SK-N-SH (cell line): ENCODE data around the gene B4GALT1. TPM values are rescaled to one million over a fixed set of nuclear protein-coding genes. Genes with fewer than 3 reads are reported as not detected.

ENCODE experiments used
- CTCF ChIA-PET: fragments of 300-600, 350-600 bp; formaldehyde crosslinking; extraction: SDS; loops from one replicate; lab custom pipeline; 2021; lab: Yijun Ruan, JAX
- POLR2A ChIA-PET: fragments of 350-600 bp; sonication (Branson Sonifier 250); formaldehyde crosslinking; extraction: SDS; loops from one replicate; lab custom pipeline; 2020; ENCODE audit warnings: antibody characterized with exemption, inconsistent platforms; lab: Yijun Ruan, JAX
- DNase-seq: peaks from one replicate; pipeline ENCODE4 v3.0.0; 2012
- H2AFZ ChIP-seq: fragments of 200-600 bp; sonication (generic); 2 replicates; pipeline ENCODE4 v1.8.1; 2016; ENCODE audit warnings: antibody characterized with exemption, mild to moderate bottlenecking, low read depth
- H3F3A ChIP-seq: fragments of 200-600 bp; sonication (generic); replicated peaks from 2 replicates; pipeline ENCODE3; 2016; ENCODE audit warnings: antibody characterized with exemption, mild to moderate bottlenecking; ENCODE audit not compliant: insufficient read depth
- H3K27ac ChIP-seq, 2 experiments: fragments of 200-500 bp in 1 of 2; fragments of 200-600 bp in 1 of 2; sonication (Bioruptor generic) in 1 of 2; sonication (generic), shearing (Covaris generic) in 1 of 2; 2 replicates each; pipeline versions ENCODE4 v1.5.1 to v1.6.1; 2014 to 2016; ENCODE audit warnings: low read depth in 2 of 2, inconsistent platforms in 1 of 2, low read length in 1 of 2, mild to moderate bottlenecking in 1 of 2, mixed read lengths in 1 of 2
- H3K27me3 ChIP-seq: fragments of 200-600 bp; sonication (generic), shearing (Covaris generic); 2 replicates; pipeline ENCODE4 v1.6.1; 2016; ENCODE audit warnings: mixed run types; ENCODE audit not compliant: insufficient read depth
- H3K36me3 ChIP-seq, 2 experiments: fragments of 200-500 bp in 1 of 2; fragments of 200-600 bp in 1 of 2; sonication (Bioruptor generic) in 1 of 2; sonication (generic) in 1 of 2; replicated peaks in 1 of 2; 2 replicates each; pipeline versions ENCODE3 to v1.5.1; 2014 to 2016; ENCODE audit warnings: low read length in 1 of 2, mild to moderate bottlenecking in 1 of 2; ENCODE audit not compliant: insufficient read depth in 2 of 2, control insufficient read depth in 1 of 2
- H3K4me1 ChIP-seq, 2 experiments: fragments of 200-500 bp in 1 of 2; fragments of 200-600 bp in 1 of 2; sonication (Bioruptor generic) in 1 of 2; sonication (generic), shearing (Covaris generic) in 1 of 2; 2 replicates each; pipeline versions ENCODE4 v1.5.1 to v1.6.1; 2014 to 2016; ENCODE audit warnings: low read depth in 1 of 2, low read length in 1 of 2, mixed run types in 1 of 2; ENCODE audit not compliant: insufficient read depth in 2 of 2, control insufficient read depth in 1 of 2
- H3K4me2 ChIP-seq: fragments of 200-600 bp; sonication (generic), shearing (Covaris generic); 2 replicates; pipeline ENCODE4 v1.6.1; 2017; ENCODE audit warnings: mixed run types
- H3K4me3 ChIP-seq, 2 experiments: fragments of 200-500 bp in 1 of 2; fragments of 200-600 bp in 1 of 2; sonication (Bioruptor generic) in 1 of 2; sonication (generic), shearing (Covaris generic) in 1 of 2; 2 replicates each; pipeline versions ENCODE4 v1.5.1 to v1.8.1; 2014 to 2016; ENCODE audit warnings: low read depth in 2 of 2, inconsistent platforms in 1 of 2, low read length in 1 of 2, mild to moderate bottlenecking in 1 of 2, mixed read lengths in 1 of 2, moderate library complexity in 1 of 2
- H3K79me2 ChIP-seq: fragments of 200-600 bp; sonication (generic); 2 replicates; pipeline ENCODE4 v1.8.1; 2017; ENCODE audit warnings: mild to moderate bottlenecking; ENCODE audit not compliant: insufficient read depth
- H3K9ac ChIP-seq: fragments of 200-600 bp; sonication (generic); 2 replicates; pipeline ENCODE4 v1.6.1; 2017; ENCODE audit warnings: mixed run types
- H3K9me2 ChIP-seq: fragments of 200-600 bp; sonication (generic); 2 replicates; pipeline ENCODE4 v1.6.1; 2017; ENCODE audit warnings: mixed run types
- H3K9me3 ChIP-seq: fragments of 200-600 bp; sonication (generic); 2 replicates; pipeline ENCODE4 v1.6.1; 2017; ENCODE audit warnings: mixed run types, mild to moderate bottlenecking, moderate library complexity
- H4K20me1 ChIP-seq: fragments of 200-600 bp; sonication (generic); 2 replicates; pipeline ENCODE4 v1.6.1; 2017; ENCODE audit warnings: mild to moderate bottlenecking, mixed run types; ENCODE audit not compliant: insufficient read depth
- GABPA ChIP-seq: IDR thresholded peaks from 2 replicates; pipeline ENCODE4 v1.4.0; 2012; ENCODE audit warnings: low read depth, mild to moderate bottlenecking
- MXI1 ChIP-seq: IDR thresholded peaks from 2 replicates; pipeline ENCODE4 v1.6.1; 2012; ENCODE audit warnings: mild to moderate bottlenecking, low read depth, low read length, improper control_type of control experiment
- NRF1 ChIP-seq: IDR thresholded peaks from 2 replicates; pipeline ENCODE4 v1.6.1; 2012; ENCODE audit warnings: low read depth, mild to moderate bottlenecking, low read length
- PBX3 ChIP-seq: IDR thresholded peaks from 2 replicates; pipeline ENCODE4; 2012
- RAD21 ChIP-seq: IDR thresholded peaks from 2 replicates; pipeline ENCODE4 v1.6.1; 2012; ENCODE audit warnings: mild to moderate bottlenecking, low read length
- SIN3A ChIP-seq: IDR thresholded peaks from 2 replicates; pipeline ENCODE4 v1.6.1; 2012; ENCODE audit warnings: low read depth, mild to moderate bottlenecking, low read length, moderate library complexity, borderline replicate concordance
- SMC3 ChIP-seq: IDR thresholded peaks from 2 replicates; pipeline ENCODE4 v1.6.1; 2012; ENCODE audit warnings: low read depth, low read length, improper control_type of control experiment
- TAF1 ChIP-seq: IDR thresholded peaks from 2 replicates; pipeline ENCODE4 v1.6.1; 2012; ENCODE audit warnings: low read depth, mild to moderate bottlenecking, low read length, moderate library complexity, borderline replicate concordance
- TCF12 ChIP-seq: IDR thresholded peaks from 2 replicates; pipeline ENCODE4 v1.4.0; 2012
- USF2 ChIP-seq: fragments of 150-350 bp; IDR thresholded peaks from 2 replicates; pipeline ENCODE4 v1.6.1; 2017; ENCODE audit warnings: antibody characterized with exemption, low read length, low read depth, borderline replicate concordance
- WGBS: methylation state at CpG from one replicate; pipeline ENCODE4 v1.1.6; 2017; ENCODE audit warnings: low lambda C conversion rate; 5-methylcytosine and 5-hydroxymethylcytosine counted together
- polyA plus RNA-seq, 3 experiments: library from polyadenylated mRNA; depleted of rRNA; stranded (reverse); fragments of >200 nt; gene quantifications; 2 replicates each; pipeline ENCODE4 v1.2.3, GENCODE V29; 2012
- TF ChIP-seq, protein P1 (sequence below): IDR thresholded peaks from 2 replicates; pipeline ENCODE4 v1.4.0; 2012; ENCODE audit warnings: low read depth, borderline replicate concordance

B4GALT1 gene
- polyA plus RNA-seq, 1 of the 3 experiments (the other 2 are of a cell fraction) = 36.2 TPM

DNA sequence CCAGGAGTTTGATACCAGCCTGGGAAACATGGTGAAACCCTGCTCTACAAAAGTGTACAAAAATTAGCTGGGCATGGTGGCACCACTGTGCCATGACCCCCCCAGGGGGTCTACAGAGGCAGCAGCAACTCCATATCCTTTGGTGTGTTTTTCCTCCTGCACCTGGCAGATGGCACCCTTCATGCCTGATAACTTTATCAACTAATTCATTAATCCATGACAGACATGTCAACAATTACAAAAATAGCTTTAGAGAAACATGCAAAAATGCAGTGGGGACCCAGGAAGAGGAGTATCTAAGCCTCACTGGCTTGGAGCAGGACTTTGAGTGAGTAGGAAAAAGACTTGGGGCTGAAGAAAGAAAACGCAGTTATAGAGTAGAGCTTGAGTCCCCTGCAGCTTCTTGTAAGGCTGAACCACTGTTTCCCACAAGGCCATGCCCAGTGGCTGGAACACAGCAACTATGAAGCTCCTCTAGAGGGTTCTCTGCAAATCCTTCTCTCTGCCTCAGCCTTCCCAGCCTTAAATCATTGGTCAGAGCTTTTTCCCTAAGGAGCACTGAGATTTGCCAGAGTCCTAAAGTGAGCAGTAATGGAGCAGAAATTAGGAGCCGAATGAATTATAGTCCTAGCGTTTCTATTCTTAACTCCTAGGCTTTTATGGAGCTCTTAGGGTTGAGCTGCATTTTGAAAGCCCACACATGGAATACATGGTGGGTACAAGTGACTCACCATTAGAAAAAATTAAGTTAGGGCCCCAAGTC lies 25.5 kb upstream of the B4GALT1 start:
- POLR2A ChIA-PET = no interaction called here
- H3K9me2 ChIP-seq = no peaks in the 10 kb centered on the region
- no peak for TF ChIP-seq SIN3A
- no peak for TF ChIP-seq SMC3
- no peak for TF ChIP-seq GABPA
- TF ChIP-seq TCF12 = 0 out of 2 replicates have a peak, but pooled peaks have one; percentile 10
- TF ChIP-seq, all 33 proteins: peak for 1
- H3K4me2 ChIP-seq = no peak overlapping the region
- peaks cover 3 to 15% of the 10 kb centered on the region in 2 experiments; a peak in 2 of 4 replicates for H3K4me1 ChIP-seq
- no peaks in the 10 kb centered on the region for H3K79me2 ChIP-seq
- 0 out of 2 replicates have a peak overlapping the region, but pooled peaks have one; percentile 38 for H2AFZ ChIP-seq
- no peak overlapping the region for H3K4me3 ChIP-seq
- WGBS = 50% methylated on average over 3 of the region's 3 CpGs
- H3K27me3 ChIP-seq = no peaks in the 10 kb centered on the region
- CTCF ChIA-PET = interaction anchor here (0.8 to 1.3 kb wide), 2 partner anchors 21 to 41 kb away, joined by 3 to 4 read pairs; no protein-coding TSS in a partner anchor
- H3K9me3 ChIP-seq = no peaks in the 10 kb centered on the region
- H3F3A ChIP-seq = no peaks in the 10 kb centered on the region
- H3K36me3 ChIP-seq = no peaks in the 10 kb centered on the region
- DNase-seq = no peak
- no peak overlapping the region for H3K9ac ChIP-seq
- H4K20me1 ChIP-seq = no peaks in the 10 kb centered on the region
- peak overlapping the region; percentile 10 to 45; a peak in 2 of 4 replicates for H3K27ac ChIP-seq

DNA sequence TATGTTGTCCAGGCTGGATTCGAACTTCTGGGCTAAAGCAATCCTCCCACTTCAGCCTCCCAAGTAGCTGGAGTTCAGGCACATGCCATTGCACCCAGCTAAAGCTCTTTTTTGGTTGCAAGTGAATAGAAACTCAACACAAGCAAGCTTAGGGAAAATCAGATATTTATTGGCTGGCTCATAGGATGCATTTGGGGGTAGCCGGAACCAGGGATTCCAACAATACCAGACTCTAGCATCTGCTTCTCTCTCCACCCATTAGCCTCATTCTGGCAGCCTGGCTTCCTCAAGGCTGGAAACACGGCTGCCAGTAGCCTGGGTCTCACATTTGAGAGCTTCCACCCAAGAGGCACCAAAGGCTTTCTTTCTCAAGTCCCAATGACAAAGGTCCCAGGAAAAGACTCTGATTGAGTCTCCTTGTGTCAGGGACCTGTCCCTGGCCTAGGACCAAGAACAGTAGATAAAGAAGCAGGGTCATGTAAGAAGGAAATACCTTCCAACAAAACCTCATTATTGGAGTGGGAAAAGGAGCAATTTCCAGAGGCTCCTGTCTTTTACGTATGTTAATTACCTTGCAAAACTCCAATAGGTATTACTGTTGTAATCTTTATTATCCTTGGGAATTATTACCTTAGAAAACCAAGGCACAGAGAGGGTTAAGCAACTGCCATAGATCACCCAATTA lies 23.0 kb upstream of the B4GALT1 start:
- Histone ChIP-seq H2AFZ (no peak overlapping the region), H3K27ac (no peak overlapping the region), H3K4me2 (no peak overlapping the region), H3K4me3 (no peak overlapping the region), H3F3A (no peaks in the 10 kb centered on the region), H3K4me1 (peaks cover 4 to 24% of the 10 kb centered on the region in 2 experiments; a peak in 2 of 4 replicates), H3K9ac (no peak overlapping the region), H4K20me1 (no peaks in the 10 kb centered on the region), H3K79me2 (no peaks in the 10 kb centered on the region), H3K9me3 (no peaks in the 10 kb centered on the region), H3K9me2 (no peaks in the 10 kb centered on the region), H3K27me3 (no peaks in the 10 kb centered on the region), H3K36me3 (no peaks in the 10 kb centered on the region)
- DNase-seq = no peak
- 79% methylated on average over 3 of the region's 4 CpGs for WGBS
- ChIA-PET POLR2A (no interaction called here), CTCF (no interaction called here)
- TF ChIP-seq USF2 (no peak), TAF1 (no peak), MXI1 (no peak), PBX3 (no peak), GABPA (no peak), RAD21 (no peak), NRF1 (no peak)
- TF ChIP-seq, protein P1, sequence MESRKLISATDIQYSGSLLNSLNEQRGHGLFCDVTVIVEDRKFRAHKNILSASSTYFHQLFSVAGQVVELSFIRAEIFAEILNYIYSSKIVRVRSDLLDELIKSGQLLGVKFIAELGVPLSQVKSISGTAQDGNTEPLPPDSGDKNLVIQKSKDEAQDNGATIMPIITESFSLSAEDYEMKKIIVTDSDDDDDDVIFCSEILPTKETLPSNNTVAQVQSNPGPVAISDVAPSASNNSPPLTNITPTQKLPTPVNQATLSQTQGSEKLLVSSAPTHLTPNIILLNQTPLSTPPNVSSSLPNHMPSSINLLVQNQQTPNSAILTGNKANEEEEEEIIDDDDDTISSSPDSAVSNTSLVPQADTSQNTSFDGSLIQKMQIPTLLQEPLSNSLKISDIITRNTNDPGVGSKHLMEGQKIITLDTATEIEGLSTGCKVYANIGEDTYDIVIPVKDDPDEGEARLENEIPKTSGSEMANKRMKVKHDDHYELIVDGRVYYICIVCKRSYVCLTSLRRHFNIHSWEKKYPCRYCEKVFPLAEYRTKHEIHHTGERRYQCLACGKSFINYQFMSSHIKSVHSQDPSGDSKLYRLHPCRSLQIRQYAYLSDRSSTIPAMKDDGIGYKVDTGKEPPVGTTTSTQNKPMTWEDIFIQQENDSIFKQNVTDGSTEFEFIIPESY = no peak
